HG02840 (cell line): ENCODE results near the gene UBAC2.

ENCODE experiments used
- ATAC-seq: cut with Tn5 transposase; IDR thresholded peaks from one replicate; pipeline ENCODE4 v1.9.1; 2021; ENCODE audit warnings: mild to moderate bottlenecking, moderate library complexity, moderate number of reproducible peaks; ENCODE audit not compliant: unreplicated experiment, low FRiP score

Gene UBAC2

GRCh38 chr13:99200432-99201167 is at the start of gene UBAC2:
TSS of gene UBAC2 (plus strand) at chr13:99200854. CDS start at chr13:99200909, 55 bp downstream.
- ATAC-seq = peak; percentile 78

DNA sequence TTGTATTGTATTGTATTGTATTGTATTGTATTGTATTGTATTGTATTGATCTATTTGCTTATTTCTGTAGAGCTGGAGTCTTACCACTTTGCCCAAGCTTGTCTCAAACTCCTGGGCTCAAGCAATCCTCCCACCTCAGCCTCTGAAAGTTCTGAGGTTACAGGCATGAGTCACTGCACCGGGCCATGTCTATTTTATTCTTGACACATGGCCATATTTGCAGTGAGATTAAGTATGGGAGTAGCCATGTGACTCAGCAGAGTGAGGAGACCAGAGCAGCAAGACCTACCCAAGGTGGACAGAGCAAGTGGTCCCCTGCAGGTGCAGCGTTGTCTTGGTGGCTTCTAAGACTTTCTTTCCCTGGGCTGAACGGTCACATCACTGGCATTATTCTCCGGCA is 49.1 kb upstream of the UBAC2 start:
- ATAC-seq = peak; percentile 66

- ATAC-seq = no peak
Measured at GRCh38 chr13:99153219-99153618, 47.4 kb upstream of the UBAC2 start.

GRCh38 chr13:99154064-99154463 is 46.6 kb upstream of the UBAC2 start:
- no peak for ATAC-seq

DNA sequence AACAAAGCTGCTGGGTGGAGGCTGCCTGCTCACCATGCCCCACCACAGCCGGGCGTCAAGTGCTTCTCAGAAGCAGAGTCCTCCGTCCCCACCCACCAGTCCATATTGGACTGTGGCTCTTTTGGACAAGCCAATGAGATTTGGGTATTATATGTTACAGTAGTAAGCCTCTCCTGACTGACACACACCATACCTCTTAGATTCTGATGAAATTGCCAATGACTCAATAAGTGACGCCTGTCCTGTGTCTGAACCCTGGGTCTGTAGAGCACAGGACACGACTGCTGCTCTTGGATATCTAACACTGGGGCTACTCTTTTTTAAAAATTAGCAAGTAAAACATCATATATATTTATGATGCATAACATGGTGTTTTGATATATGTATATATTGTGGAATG is 44.8 kb upstream of the UBAC2 start:
- ATAC-seq = no peak

DNA sequence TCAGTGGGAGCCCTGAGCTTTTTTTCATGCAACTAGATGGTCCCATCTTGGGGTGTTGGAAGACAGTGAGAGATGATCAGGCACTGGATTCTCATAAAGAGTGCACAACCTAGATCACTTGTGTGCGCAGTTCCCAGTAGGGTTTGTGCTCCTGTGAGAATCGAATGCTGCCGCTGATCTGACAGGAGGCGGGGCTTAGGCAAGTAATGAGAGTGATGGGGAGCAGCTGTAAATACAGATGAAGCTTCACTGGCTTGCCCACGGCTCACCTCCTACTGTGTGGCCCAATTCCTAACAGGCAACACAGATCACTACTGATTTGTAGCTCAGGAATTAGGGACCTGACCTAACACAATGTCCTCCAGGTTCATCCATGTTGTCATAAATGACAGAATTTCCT is 43.6 kb upstream of the UBAC2 start:
- ATAC-seq = no peak

- ATAC-seq = no peak
Measured at GRCh38 chr13:99158846-99159245, 41.8 kb upstream of the UBAC2 start.

DNA sequence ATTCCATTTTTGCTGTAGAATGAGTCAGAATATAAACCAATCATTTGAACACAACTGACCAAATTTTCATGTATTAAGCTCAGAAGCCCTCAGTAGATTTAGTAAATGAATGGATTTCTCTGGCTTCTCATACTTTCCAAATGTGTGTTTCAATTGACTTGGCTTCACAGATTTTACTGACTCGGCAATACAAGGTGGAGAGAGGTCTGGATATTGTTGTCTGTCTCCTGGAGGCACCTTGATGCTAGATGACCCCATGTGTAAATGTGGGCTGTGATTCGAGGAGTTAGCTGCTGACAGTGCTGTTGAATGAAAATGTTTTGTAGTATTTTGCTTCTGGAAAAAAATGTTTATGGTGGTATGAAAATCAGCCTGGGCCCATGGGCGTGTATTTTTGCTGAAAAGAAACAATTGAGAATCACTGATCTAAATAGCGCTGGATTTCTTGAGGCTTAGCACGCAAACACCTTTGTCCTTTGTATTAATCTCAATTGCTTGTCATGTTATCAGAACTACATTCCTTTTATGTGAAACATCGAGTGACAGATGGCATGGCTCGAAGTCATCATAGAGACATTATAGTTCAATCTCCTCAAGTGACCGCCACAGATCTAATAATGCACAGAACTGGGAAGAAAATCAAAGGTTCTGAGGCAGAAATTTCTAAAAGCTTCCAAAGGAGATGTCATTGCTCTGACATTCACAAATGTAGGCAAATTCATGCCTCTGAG is 41.2 kb upstream of the UBAC2 start:
- no peak for ATAC-seq

DNA sequence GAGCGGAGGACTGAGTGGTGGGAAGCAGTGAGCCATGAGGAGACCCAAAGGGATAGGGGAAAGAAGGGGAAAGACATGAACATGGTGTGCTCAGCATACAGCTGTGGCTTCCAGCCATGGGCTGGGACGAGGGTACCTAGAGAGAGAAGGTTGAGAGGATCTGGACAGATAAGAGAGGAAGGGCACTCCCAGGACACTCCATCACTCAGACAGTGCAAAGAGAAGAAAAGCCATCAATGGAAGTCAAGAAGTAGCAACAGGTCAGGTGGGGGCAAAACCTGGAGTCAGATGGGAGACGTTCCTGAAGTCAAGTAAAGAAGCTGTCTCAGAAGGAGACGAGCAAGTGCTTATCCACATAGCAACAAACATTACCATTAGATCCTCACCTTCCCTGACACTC is 40.2 kb upstream of the UBAC2 start:
- no peak for ATAC-seq

DNA sequence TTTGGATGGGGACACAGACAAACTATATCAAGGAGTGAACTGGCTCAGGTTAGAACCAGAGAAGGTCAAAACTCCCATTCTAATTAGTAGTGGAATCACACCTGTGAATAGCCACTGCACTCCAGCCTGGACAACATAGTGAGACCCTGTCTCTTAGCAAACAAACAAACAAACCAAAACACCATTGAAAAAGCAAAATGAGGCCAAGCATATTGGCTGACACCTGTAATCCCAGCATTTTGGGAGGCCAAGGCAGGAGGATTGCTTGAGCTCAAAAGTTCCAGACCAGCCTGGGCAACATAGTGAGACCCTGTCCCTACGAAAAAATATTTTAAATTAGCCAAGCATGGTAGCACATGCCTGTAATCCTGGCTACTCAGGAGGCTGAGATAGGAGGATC is 39.1 kb upstream of the UBAC2 start:
- no peak for ATAC-seq

DNA sequence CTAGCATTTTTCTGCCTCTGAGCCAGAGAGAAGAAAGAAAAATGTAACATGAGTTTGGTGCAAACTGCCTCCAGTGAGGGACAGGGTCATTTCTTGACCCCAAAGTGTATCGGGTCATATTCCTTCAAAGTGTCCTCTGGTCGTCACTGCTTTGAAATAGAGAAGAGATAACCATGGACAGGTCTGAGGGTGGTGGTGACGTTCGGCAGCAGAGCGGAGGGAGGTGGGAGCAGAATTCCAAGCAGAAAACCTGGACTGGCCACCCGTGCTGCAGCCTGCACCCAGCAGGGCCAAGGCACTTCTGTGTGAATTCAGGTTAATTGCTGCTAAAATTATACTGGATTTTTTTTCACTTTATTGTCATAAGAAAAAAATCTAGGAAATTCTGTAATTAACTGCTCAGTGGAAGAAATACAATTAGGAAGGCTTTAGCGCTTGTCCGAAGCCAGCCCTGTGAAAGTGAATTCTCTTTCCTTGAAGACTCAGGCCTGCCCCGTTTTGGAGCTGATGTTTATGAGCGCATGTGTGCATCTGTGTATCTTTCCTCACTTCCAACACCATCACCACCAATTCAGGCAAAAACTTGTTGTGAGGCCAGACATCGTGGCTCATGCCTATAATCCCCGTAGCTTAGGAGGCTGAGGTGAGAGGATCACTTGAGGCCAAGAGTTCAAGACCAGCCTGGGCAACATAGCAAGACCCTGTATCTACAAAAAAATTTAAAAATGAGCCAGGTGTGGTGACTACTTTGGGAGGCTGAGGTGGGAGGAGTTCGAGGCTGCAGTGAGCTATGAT is 37.9 kb upstream of the UBAC2 start:
- no peak for ATAC-seq

DNA sequence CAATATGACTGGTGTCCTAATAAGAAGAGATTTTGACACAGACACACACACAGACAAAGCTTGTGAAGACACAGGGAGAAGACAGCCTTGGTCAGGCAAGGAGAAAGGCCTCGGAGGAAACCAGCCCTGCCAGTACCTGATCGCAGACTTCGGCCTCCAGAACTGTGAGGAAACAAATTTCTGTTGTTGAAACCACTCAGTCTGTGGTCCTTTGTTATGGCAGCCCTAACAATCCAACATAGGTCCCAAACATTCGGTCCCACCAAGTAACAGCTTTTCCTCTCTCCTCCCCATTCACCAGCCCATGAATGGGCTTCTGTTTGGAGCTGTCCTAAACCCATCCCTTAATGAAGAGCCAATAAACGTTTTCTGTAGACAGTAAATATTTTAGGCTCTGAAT is 36.4 kb upstream of the UBAC2 start:
- no peak for ATAC-seq

- no peak for ATAC-seq
Measured at GRCh38 chr13:99165753-99166587, 34.7 kb upstream of the UBAC2 start.

- no peak for ATAC-seq
Measured at GRCh38 chr13:99172951-99173350, 27.7 kb upstream of the UBAC2 start.

- no peak for ATAC-seq
Measured at GRCh38 chr13:99173606-99174005, 27.0 kb upstream of the UBAC2 start.

DNA sequence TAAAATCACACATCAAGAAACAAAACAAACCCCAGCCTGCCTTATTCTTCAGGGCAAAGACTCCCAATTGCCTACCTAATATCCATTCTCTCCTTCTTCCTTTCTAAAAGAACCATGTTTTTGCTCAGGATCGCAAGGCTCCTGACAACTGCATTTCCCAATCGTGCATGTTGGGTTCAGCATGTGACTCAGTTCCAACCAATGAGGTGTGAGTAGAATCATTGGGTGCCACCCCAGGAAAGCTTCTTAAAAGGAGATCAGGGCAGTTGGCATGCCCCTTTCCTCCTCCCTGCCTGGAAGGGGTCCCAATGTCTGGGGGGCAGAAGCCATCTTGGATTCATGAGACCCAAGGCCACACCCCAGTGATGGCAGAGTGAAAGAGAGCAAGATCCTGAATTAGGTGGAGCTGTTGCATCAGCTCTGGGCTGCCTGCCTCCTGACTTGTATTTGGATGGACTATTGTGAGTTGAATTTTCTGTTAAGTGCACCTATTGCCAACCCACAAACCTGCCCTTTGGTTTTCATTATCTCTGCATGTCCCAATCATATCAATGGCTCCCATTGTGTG is 26.0 kb upstream of the UBAC2 start:
- no peak for ATAC-seq

DNA sequence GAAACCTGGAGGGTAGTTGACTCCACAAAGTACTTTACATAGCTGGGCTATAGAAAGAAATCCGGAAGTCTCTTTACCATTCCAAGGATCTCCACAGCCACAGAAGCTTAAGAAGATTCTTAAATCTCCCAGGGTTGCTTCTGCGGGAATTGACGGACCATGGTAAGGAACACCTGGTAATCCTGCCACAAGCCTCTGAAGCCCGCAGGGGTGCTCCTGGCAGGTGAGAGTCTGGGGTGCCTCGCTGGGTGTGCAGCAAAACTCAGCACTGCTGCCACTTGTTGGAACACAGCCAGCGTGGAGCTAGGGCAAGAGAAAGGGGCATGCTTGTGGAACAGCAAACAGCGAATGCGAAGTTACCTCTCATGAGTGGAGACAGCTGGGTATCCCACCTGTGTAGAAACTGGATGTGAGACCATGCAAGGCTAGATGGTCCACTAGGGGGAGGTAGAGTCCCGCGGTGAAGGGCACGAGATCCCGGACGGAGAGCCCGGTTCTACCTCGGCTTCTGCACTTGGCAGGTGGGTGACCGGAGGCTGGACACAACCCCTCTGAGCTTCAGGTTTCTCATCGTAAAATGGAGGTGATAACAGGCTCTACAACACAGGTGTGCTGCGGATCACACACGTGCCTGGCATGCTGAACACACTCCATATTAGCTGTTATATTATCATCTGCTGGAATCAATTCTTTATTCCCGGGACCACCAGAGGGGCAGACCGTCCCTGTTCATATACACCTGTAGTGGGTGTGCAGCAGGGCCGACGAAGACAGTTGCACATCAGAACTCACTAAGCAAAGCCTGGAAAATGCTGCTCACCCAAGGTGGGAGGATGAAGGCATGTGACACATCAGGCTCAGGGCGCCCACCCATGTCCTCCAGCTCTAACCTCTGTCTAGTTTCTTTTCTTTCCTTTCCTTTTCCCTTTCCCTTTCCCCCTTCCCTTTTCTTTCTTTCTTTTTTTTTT is 24.1 kb upstream of the UBAC2 start:
- no peak for ATAC-seq

GRCh38 chr13:99178636-99179035 is 22.0 kb upstream of the UBAC2 start:
- no peak for ATAC-seq

DNA sequence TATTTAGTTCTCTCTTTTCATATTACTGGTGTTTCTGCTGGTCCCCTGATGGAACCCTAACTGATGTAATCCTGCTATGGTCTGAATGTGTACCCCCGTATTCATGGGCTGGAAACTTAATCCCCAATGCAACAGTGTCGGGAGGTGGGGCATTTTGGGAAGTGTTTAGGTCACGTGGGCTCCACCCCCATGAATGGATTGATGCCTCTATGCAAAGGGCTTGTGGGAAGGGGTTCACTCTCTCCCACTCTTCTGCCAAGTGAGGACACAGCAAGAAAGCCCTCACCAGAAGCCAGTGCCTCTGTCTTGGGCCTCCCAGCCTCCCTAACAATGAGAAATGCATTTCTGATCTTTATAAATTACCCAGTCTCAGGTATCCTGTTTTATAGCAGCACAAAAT is 21.2 kb upstream of the UBAC2 start:
- no peak for ATAC-seq
